Smooth muscle cell (in vitro differentiated cells): ENCODE measurements around the gene ADAMTS17. TPM values are rescaled to one million over a fixed set of nuclear protein-coding genes. Genes with fewer than 3 reads are reported as not detected.
"Not testable (repeated sequence)": the region's sequence is repeated elsewhere in the genome, so short reads cannot be mapped to it uniquely, and the experiment has no call there.

ENCODE experiments used
- DNase-seq: peaks from one replicate; lab custom pipeline; 2025; ENCODE audit not compliant: unreplicated experiment; lab: John Stamatoyannopoulos, UW
- H2AFZ ChIP-seq: fragments of 200-600 bp; sonication (generic); 2 replicates; pipeline ENCODE4 v1.6.0; 2016; ENCODE audit warnings: antibody characterized with exemption, low read depth, mild to moderate bottlenecking
- H3F3A ChIP-seq: fragments of 200-600 bp; sonication (generic); 2 replicates; pipeline ENCODE4 v1.6.0; 2017; ENCODE audit warnings: antibody characterized with exemption, low read depth
- H3K27ac ChIP-seq: fragments of 200-600 bp; sonication (generic); 2 replicates; pipeline ENCODE4 v1.5.1; 2016; ENCODE audit warnings: low read depth, mild to moderate bottlenecking
- H3K27me3 ChIP-seq: fragments of 200-600 bp; sonication (generic); 2 replicates; pipeline ENCODE4 v1.6.1; 2016; ENCODE audit warnings: low read depth, mild to moderate bottlenecking
- H3K36me3 ChIP-seq: fragments of 200-600 bp; sonication (generic); 2 replicates; pipeline ENCODE4 v1.5.1; 2016; ENCODE audit warnings: low read depth
- H3K4me1 ChIP-seq: fragments of 200-600 bp; sonication (generic); 2 replicates; pipeline ENCODE4 v1.5.1; 2016; ENCODE audit warnings: low read depth
- H3K4me2 ChIP-seq: fragments of 200-600 bp; sonication (generic); 2 replicates; pipeline ENCODE4 v1.6.0; 2016; ENCODE audit warnings: mild to moderate bottlenecking
- H3K4me3 ChIP-seq: fragments of 200-600 bp; sonication (generic); 2 replicates; pipeline ENCODE4 v1.5.1; 2016; ENCODE audit warnings: mild to moderate bottlenecking
- H3K79me2 ChIP-seq: fragments of 200-600 bp; sonication (generic); 2 replicates; pipeline ENCODE4 v1.6.0; 2016; ENCODE audit warnings: low read depth, mild to moderate bottlenecking
- H3K9ac ChIP-seq: fragments of 200-600 bp; sonication (generic); 2 replicates; pipeline ENCODE4 v1.6.0; 2016; ENCODE audit warnings: low read depth
- H3K9me3 ChIP-seq: fragments of 200-600 bp; sonication (generic); replicated peaks from 2 replicates; pipeline ENCODE4 v1.5.1; 2016; ENCODE audit warnings: low read depth
- H4K20me1 ChIP-seq: fragments of 200-600 bp; sonication (generic); 2 replicates; pipeline ENCODE4 v1.6.0; 2016; ENCODE audit warnings: low read depth
- WGBS: methylation state at CpG from one replicate; pipeline ENCODE4 v1.1.7; 2016; ENCODE audit warnings: low lambda C conversion rate; 5-methylcytosine and 5-hydroxymethylcytosine counted together
- polyA plus RNA-seq: library from polyadenylated mRNA; unstranded; fragments of >200 nt; fragmentation: Nextera tagmentation; extraction: Ambion mirVana; gene quantifications from 2 replicates; pipeline ENCODE4 v1.2.1, GENCODE V29; 2016
- total RNA-seq: library from RNA; depleted of rRNA; stranded (reverse); fragments of >200 nt; gene quantifications from 2 replicates; pipeline ENCODE4 v1.2.3, GENCODE V29; 2014
- TF ChIP-seq, protein P1 (sequence below): fragments of 200-600 bp; sonication (generic); IDR thresholded peaks from 2 replicates; pipeline ENCODE4 v1.5.1; 2017; ENCODE audit warnings: borderline replicate concordance, mild to moderate bottlenecking, antibody characterized with exemption; ENCODE audit not compliant: insufficient read depth, poor library complexity, severe bottlenecking

Gene ADAMTS17
- total and polyA plus RNA-seq, 2 experiments from 2014 or later: 0.63 to 3.1 TPM

DNA sequence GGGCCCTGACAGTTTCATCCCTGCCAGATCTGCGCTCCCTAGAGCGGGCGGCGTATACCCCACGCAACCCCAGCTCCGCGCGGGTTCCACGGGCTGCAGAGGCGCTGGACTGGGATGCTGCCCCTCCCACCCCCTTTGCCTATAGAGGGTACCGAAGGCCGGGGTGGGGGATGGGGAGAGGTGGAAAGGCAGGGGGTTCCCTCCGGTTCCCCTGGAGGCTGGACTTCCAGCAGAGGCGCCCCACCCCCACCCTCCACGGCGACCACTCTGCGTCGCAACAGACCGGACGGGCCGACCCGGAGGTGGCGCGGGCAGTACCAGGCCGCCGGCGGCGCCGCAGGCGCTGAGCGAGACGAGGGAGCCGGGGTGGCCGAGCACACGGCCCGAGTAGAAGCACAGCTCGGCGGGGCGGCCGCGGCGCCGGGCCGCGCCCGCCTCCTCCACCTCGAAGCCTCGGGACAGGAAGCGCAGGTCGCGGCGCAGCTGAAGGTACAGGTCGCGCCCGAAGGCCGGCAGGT, 995 bp downstream of the ADAMTS17 start:
- H3K36me3 ChIP-seq: no peaks in the 10 kb centered on the region
- H3K4me3 ChIP-seq: peak overlapping the region; percentile 24
- H3K4me1 ChIP-seq: peaks cover 5% of the 10 kb centered on the region
- TF ChIP-seq, protein P1, sequence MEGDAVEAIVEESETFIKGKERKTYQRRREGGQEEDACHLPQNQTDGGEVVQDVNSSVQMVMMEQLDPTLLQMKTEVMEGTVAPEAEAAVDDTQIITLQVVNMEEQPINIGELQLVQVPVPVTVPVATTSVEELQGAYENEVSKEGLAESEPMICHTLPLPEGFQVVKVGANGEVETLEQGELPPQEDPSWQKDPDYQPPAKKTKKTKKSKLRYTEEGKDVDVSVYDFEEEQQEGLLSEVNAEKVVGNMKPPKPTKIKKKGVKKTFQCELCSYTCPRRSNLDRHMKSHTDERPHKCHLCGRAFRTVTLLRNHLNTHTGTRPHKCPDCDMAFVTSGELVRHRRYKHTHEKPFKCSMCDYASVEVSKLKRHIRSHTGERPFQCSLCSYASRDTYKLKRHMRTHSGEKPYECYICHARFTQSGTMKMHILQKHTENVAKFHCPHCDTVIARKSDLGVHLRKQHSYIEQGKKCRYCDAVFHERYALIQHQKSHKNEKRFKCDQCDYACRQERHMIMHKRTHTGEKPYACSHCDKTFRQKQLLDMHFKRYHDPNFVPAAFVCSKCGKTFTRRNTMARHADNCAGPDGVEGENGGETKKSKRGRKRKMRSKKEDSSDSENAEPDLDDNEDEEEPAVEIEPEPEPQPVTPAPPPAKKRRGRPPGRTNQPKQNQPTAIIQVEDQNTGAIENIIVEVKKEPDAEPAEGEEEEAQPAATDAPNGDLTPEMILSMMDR: no peak
- no peak for DNase-seq
- H3F3A ChIP-seq: peaks cover 7% of the 10 kb centered on the region
- no peaks in the 10 kb centered on the region for H3K9me3 ChIP-seq
- H3K27me3 ChIP-seq: peaks cover 19% of the 10 kb centered on the region
- no peak overlapping the region for H3K9ac ChIP-seq
- H4K20me1 ChIP-seq: no peaks in the 10 kb centered on the region
- peak overlapping the region; percentile 71 for H3K4me2 ChIP-seq
- no peaks in the 10 kb centered on the region for H3K79me2 ChIP-seq
- no peak overlapping the region for H3K27ac ChIP-seq
- no peak overlapping the region for H2AFZ ChIP-seq
- WGBS: 13% methylated on average over 46 of the region's 56 CpGs

DNA sequence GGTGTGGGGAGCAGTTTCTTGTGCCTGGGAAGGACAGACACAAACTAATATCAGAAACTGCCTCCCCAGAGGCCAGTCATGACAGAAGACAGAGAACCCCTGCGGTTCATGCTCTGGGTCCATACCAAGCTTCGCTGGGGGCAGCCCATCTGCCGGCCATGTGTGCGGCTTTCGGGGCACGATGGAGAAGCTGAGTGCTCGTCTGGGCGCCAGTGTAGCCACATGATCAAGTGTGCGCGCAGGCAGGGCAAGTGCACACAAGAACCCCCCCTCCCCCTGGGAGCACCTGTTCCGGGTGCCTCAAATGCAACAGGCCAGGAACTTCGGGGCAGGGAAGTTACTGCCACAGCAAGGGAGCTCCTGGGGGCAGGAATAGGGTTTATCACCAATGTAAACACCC, 1.8 kb downstream of the ADAMTS17 start:
- H4K20me1 ChIP-seq: no peaks in the 10 kb centered on the region
- WGBS: 86% methylated on average over 12 of the region's 12 CpGs
- H3K4me1 ChIP-seq: peaks cover 5% of the 10 kb centered on the region
- DNase-seq: no peak
- H3K9ac ChIP-seq: no peak overlapping the region
- no peaks in the 10 kb centered on the region for H3K79me2 ChIP-seq
- no peak overlapping the region for H3K4me2 ChIP-seq
- H3K27me3 ChIP-seq: peaks cover 19% of the 10 kb centered on the region
- TF ChIP-seq, protein P1: no peak
- H3F3A ChIP-seq: peaks cover 7% of the 10 kb centered on the region
- no peaks in the 10 kb centered on the region for H3K36me3 ChIP-seq
- H3K27ac ChIP-seq: no peak overlapping the region
- H3K4me3 ChIP-seq: no peak overlapping the region
- no peak overlapping the region for H2AFZ ChIP-seq
- no peaks in the 10 kb centered on the region for H3K9me3 ChIP-seq

GRCh38 chr15:100339451-100339850, 2.3 kb downstream of the ADAMTS17 start:
- H3K4me2 ChIP-seq, H3K9me3 ChIP-seq, DNase-seq, H2AFZ ChIP-seq, H3K36me3 ChIP-seq, H3K9ac ChIP-seq, H4K20me1 ChIP-seq, H3K4me1 ChIP-seq, H3K79me2 ChIP-seq, H3K4me3 ChIP-seq, H3K27ac ChIP-seq, H3F3A ChIP-seq: not testable (repeated sequence)
- 54% methylated on average over 7 of the region's 7 CpGs for WGBS
- peaks cover 19% of the 10 kb centered on the region for H3K27me3 ChIP-seq

- peaks cover 7% of the 10 kb centered on the region for H3F3A ChIP-seq
- H3K79me2 ChIP-seq: no peaks in the 10 kb centered on the region
- WGBS: 13% methylated on average over 10 of the region's 10 CpGs
- H3K4me1 ChIP-seq: peaks cover 5% of the 10 kb centered on the region
- H3K9me3 ChIP-seq: no peaks in the 10 kb centered on the region
- H3K9ac ChIP-seq: no peak overlapping the region
- no peaks in the 10 kb centered on the region for H4K20me1 ChIP-seq
- no peak overlapping the region for H3K4me3 ChIP-seq
- TF ChIP-seq, protein P1: peak; percentile 76
- H3K27ac ChIP-seq: no peak overlapping the region
- H3K36me3 ChIP-seq: no peaks in the 10 kb centered on the region
- no peak for DNase-seq
- H3K4me2 ChIP-seq: no peak overlapping the region
- no peak overlapping the region for H2AFZ ChIP-seq
- H3K27me3 ChIP-seq: peaks cover 19% of the 10 kb centered on the region
Measured at GRCh38 chr15:100338971-100339444, 2.8 kb downstream of the ADAMTS17 start.
